Measurements from ENCODE around the gene MYO5B.

The MYO5B gene

GRCh38 chr18:50073319-50073718 lies 121.6 kb downstream of the MYO5B start:
- Histone ChIP-seq H3K4me1 (ENCODE audit: low read length) (peaks cover 51% of the 10 kb centered on the region), H3K9me2 (replicated peaks; ENCODE audit: insufficient read depth, low read length) (no peaks in the 10 kb centered on the region), H4K20me1 (ENCODE audit: insufficient read depth, low read length) (no peaks in the 10 kb centered on the region), H3K36me3 (replicated peaks; ENCODE audit: insufficient read depth, low read length) (no peaks in the 10 kb centered on the region), H3K4me2 (ENCODE audit: low read depth, low read length) (no peak overlapping the region), H3K27ac (ENCODE audit: low read length) (no peak overlapping the region), H3K4me3 (ENCODE audit: low read length) (no peak overlapping the region), H2AFZ (ENCODE audit: low read length) (no peak overlapping the region), H3K9me3 (replicated peaks; ENCODE audit: insufficient read depth, low read length) (no peaks in the 10 kb centered on the region), H3K9ac (ENCODE audit: low read length) (no peak overlapping the region), H3K27me3 (replicated peaks; ENCODE audit: insufficient read depth, low read length) (no peaks in the 10 kb centered on the region), H3K79me2 (ENCODE audit: low read length) (peaks cover 69% of the 10 kb centered on the region), H3F3A (ENCODE audit: insufficient read depth, low read length) (no peaks in the 10 kb centered on the region; the same call in 1 of the 2 replicates)
- DNase-seq: no peak
- TF ChIP-seq CTCF (IDR thresholded peaks at IDR 0.05; ENCODE audit: low read length) (no peak), EZH2 (optimal IDR thresholded peaks at IDR 0.05; ENCODE audit: low read depth, low read length) (no peak), EZH2phosphoT487 (IDR thresholded peaks at IDR 0.05; ENCODE audit: low read length) (no peak)

- Histone ChIP-seq H3K9me3 (replicated peaks; ENCODE audit: insufficient read depth, low read length) (no peaks in the 10 kb centered on the region), H3K9me2 (replicated peaks; ENCODE audit: insufficient read depth, low read length) (no peaks in the 10 kb centered on the region), H3K4me1 (ENCODE audit: low read length) (peaks cover 46% of the 10 kb centered on the region), H4K20me1 (ENCODE audit: insufficient read depth, low read length) (no peaks in the 10 kb centered on the region), H3K79me2 (ENCODE audit: low read length) (peaks cover 62% of the 10 kb centered on the region), H3K36me3 (replicated peaks; ENCODE audit: insufficient read depth, low read length) (no peaks in the 10 kb centered on the region), H3K4me3 (ENCODE audit: low read length) (no peak overlapping the region), H3K27me3 (replicated peaks; ENCODE audit: insufficient read depth, low read length) (no peaks in the 10 kb centered on the region), H3F3A (ENCODE audit: insufficient read depth, low read length) (no peaks in the 10 kb centered on the region; the same call in 1 of the 2 replicates), H3K27ac (ENCODE audit: low read length) (peak overlapping the region; percentile 40; the same call in 1 of the 2 replicates), H2AFZ (ENCODE audit: low read length) (no peak overlapping the region), H3K9ac (ENCODE audit: low read length) (no peak overlapping the region), H3K4me2 (ENCODE audit: low read depth, low read length) (peak overlapping the region; percentile 8; the same call in 1 of the 2 replicates)
- DNase-seq: no peak
- TF ChIP-seq EZH2phosphoT487 (IDR thresholded peaks at IDR 0.05; ENCODE audit: low read length) (no peak), EZH2 (optimal IDR thresholded peaks at IDR 0.05; ENCODE audit: low read depth, low read length) (no peak), CTCF (IDR thresholded peaks at IDR 0.05; ENCODE audit: low read length) (no peak)
Observed at GRCh38 chr18:50072146-50072545, 122.8 kb downstream of the MYO5B start.

- no peaks in the 10 kb centered on the region for H4K20me1 ChIP-seq (ENCODE audit: insufficient read depth, low read length)
- H3K27ac ChIP-seq (ENCODE audit: low read length): peak overlapping the region; percentile 40; the same call in 1 of the 2 replicates
- no peaks in the 10 kb centered on the region for H3K9me3 ChIP-seq (replicated peaks; ENCODE audit: insufficient read depth, low read length)
- peak overlapping the region; percentile 8; the same call in 1 of the 2 replicates for H3K4me2 ChIP-seq (ENCODE audit: low read depth, low read length)
- no peak overlapping the region for H3K9ac ChIP-seq (ENCODE audit: low read length)
- H3K4me1 ChIP-seq (ENCODE audit: low read length): peaks cover 38% of the 10 kb centered on the region
- H3K79me2 ChIP-seq (ENCODE audit: low read length): peaks cover 57% of the 10 kb centered on the region
- H2AFZ ChIP-seq (ENCODE audit: low read length): no peak overlapping the region
- no peak overlapping the region for H3K4me3 ChIP-seq (ENCODE audit: low read length)
- 0 out of 2 replicates have a peak, but pooled peaks cover 3% of the 10 kb centered on the region for H3K9me2 ChIP-seq (replicated peaks; ENCODE audit: insufficient read depth, low read length)
- H3K27me3 ChIP-seq (replicated peaks; ENCODE audit: insufficient read depth, low read length): no peaks in the 10 kb centered on the region
- H3F3A ChIP-seq (ENCODE audit: insufficient read depth, low read length): no peaks in the 10 kb centered on the region; the same call in 1 of the 2 replicates
- TF ChIP-seq CTCF (IDR thresholded peaks at IDR 0.05; ENCODE audit: low read length) (no peak), EZH2 (optimal IDR thresholded peaks at IDR 0.05; ENCODE audit: low read depth, low read length) (no peak), EZH2phosphoT487 (IDR thresholded peaks at IDR 0.05; ENCODE audit: low read length) (no peak)
- no peaks in the 10 kb centered on the region for H3K36me3 ChIP-seq (replicated peaks; ENCODE audit: insufficient read depth, low read length)
- peak; percentile 55 for DNase-seq
Observed at GRCh38 chr18:50071397-50071796, 123.5 kb downstream of the MYO5B start.
